Stimulated activated CD4-positive, alpha-beta T cell treated with anti-CD3 and anti-CD28 coated beads, Interleukin-2, amount 100 ng/mL, for 24 hours (primary cell): ENCODE measurements around the gene HAUS1.
"Not testable (repeated sequence)": the region's sequence is repeated elsewhere in the genome, so short reads cannot be mapped to it uniquely, and the experiment has no call there.

Experiments used
- DNase-seq, 2 donors: peaks; one replicate each; pipeline ENCODE4 v3.0.0-alpha.2; 2020

The HAUS1 gene

GRCh38 chr18:46095532-46095931 lies 8.7 kb upstream of the HAUS1 start:
- DNase-seq = no peak

GRCh38 chr18:46096651-46097300 lies 7.4 kb upstream of the HAUS1 start:
- no peak for DNase-seq

GRCh38 chr18:46097431-46097800 lies 6.8 kb upstream of the HAUS1 start:
- DNase-seq = peak in 1 of 2 donors; percentile 29

GRCh38 chr18:46097801-46098615 lies 6.2 kb upstream of the HAUS1 start, which contains the start of gene ATP5F1A:
ATP5F1A (minus strand) TSS chr18:46098296; CDS start chr18:46098231, 65 bp downstream.
- peak; percentile 88 for DNase-seq

DNA sequence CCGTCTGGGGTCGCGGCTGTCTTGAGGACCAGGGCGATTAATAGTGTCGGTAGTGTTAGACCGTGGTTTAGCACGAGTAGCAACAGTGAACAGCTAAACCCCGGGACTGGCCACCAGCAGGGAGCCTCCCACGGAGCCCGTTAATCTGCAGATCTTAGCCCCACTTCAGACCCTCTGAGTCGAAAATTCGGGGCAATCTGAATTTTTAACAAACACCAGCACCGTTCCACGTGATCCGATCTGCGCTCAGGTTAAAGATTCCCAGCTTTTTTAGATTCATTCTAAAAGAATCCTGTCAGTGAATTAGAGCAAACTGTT lies 5.6 kb upstream of the HAUS1 start:
- DNase-seq = no peak

DNA sequence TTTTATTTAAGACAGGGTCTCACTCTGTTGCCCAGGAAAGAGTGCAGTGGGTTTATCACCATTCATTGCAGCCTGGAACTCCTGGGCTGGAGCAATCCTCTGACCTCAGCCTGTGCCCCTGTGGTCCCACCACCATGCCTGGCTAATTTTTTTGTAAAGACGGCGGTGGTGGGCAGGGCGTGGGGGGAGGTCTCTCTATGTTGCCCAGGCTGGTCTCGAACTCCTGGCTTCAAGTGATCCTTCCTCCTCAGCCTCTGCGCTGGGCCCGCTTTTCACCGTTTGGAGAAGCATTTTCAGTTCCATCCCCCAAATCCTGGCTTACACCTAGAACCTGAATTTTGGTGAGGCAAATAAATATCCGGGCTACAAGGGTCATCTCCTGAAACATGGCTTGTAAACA lies 4.7 kb upstream of the HAUS1 start:
- no peak for DNase-seq

DNA sequence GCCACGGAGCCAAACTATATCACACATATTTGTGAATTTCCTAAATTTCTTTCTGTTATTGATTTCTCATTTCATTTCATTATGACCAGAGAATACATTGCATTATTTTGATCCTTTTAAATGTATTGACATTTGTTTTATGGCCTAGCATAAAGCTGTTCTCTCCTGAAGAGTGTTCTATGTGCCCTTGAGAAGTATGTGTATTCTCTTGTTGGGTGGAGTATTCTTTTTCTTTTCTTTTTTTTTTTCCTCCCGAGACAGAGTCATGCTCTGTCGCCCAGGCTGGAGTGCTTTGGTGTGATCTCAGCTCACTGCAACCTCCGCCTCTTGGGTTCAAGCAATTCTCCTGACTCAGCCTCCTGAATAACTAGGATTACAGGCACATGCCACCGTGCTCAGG lies 5.2 kb downstream of the HAUS1 start:
- no peak for DNase-seq

GRCh38 chr18:46110406-46110805 lies 6.2 kb downstream of the HAUS1 start:
- no peak for DNase-seq

DNA sequence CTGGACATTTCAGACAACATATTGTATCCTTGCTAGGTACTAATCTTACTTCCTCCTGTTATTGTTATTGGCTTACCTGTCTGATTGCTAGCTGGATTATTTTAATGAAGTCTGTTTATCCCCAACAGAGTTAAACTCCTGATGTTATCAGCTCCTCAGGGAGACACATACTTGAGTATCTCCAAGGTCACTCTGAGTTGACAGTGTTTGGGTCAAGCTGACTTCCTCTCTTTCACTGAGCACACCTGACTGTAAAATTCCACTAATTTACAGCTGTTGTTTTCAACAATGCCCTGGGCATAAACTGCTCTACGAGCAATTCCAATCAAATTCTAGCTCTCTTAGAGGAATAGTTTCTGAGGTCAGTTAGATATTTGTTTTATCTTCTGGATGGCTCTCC lies 9.6 kb downstream of the HAUS1 start:
- DNase-seq = no peak

DNA sequence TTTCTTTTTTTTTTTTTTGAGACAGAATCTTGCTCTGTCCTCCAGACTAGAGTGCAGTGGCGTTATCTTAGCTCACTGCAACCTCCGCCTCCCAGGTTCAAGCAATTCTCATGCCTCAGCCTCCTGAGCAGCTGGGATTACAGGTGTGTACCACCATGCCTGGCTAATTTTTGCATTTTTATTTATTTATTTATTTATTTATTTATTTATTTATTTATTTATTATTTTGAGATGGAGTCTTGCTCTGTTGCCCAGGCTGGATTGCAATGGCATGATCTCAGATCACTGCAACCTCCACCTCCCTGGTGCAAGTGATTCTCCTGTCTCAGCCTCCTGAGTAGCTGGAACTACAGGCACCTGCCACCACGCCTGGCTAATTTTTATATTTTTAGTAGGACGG lies 22.4 kb downstream of the HAUS1 start:
- DNase-seq = not testable (repeated sequence)

GRCh38 chr18:46130061-46130460 lies 25.9 kb downstream of the HAUS1 start:
- DNase-seq = no peak

DNA sequence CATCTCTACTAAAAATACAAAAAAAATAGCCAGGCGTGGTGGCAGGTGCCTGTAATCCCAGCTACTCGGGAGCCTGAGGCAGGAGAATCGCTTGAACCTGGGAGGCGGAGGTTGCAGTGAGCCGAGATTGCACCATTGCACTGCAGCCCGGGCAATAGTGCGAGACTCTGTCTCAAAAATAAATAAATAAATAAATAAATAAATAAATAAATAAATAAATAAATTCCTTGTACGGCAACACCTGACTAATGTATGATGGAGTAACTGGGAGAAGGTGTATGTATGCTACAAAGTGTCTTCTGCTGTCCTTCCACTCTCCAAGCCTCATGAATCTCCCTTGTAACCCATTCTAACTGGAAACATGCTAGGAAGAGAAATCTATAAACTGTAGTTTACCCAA lies 26.4 kb downstream of the HAUS1 start:
- DNase-seq = not testable (repeated sequence)

- no peak for DNase-seq
Observed at GRCh38 chr18:46133534-46133933, 29.3 kb downstream of the HAUS1 start.

DNA sequence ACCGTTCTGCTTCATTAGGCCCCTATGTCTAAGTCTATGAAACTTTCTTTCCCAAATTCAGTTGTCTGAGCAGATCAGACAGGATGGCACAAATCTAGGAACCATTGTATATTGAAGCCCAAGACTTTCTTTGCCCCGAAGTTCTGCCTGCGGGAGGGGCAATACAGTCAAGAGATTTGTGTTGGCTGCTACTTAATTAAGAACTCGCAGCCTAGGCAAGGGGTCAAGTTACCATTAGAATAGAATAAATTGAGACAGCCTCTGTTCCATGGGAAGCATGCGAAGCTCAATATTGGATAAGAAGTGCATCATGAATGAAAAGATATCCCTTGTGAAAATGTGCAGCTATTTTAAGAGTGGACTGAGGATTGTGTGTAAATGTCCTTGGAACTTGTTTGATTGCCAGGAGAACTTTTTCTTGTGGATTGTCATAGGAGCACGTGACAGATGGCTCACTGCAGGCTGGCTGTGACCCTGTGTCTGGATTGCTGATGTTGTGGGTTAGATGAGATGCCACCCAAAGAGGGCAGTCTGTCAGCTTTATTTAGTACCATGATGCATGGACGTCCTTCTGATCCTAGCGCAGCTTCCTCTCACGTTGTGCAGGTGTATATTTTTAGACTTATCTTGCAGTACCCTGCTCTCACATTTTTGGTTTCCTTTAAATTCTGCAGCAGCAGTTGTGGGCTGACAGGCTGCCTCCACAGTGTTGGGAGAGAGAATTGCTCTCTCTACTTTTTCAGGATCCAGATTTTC lies 30.9 kb downstream of the HAUS1 start:
- no peak for DNase-seq

DNA sequence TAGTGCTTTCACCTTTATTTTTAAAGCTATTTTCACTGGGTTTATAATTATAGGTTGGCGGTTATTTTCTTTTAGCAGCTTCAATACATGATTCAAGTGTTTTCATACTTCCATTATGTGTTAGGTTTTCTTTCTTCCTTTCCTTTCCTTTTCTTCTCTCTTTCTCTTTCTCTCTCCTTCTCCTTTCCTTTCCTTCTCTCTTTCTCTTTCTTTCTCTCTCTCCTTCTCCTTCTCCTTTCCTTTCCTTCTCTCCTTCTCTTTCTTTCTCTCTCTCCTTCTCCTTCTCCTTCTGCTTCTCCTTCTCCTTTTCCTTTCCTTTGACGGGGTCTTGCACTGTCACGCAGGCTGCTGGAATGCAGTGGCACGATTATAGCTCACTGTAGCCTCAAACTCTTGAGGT lies 36.0 kb downstream of the HAUS1 start:
- no peak for DNase-seq

- DNase-seq = no peak
Observed at GRCh38 chr18:46141199-46141598, 37.0 kb downstream of the HAUS1 start.

DNA sequence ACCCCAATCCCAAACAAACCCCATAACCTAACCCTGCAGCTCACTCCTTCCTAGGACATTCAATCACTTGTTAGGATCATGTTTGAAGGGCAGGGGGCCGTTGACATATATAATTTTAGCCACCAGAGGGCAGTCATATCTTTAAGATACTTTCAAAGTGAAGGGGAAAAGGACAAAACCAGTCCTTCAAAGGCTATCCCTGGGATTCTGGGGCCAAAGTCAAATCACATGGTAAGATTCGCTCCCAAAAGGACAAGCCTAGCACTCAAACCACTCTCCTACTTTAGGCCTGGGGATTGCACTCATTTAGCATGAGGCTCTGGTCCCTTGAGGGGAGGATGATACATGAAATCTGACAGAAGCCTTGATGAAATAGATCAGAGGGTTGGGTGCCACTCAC lies 44.6 kb downstream of the HAUS1 start:
- peak; percentile 33 to 64 for DNase-seq

- no peak for DNase-seq
Observed at GRCh38 chr18:46152436-46152807, 48.2 kb downstream of the HAUS1 start.

DNA sequence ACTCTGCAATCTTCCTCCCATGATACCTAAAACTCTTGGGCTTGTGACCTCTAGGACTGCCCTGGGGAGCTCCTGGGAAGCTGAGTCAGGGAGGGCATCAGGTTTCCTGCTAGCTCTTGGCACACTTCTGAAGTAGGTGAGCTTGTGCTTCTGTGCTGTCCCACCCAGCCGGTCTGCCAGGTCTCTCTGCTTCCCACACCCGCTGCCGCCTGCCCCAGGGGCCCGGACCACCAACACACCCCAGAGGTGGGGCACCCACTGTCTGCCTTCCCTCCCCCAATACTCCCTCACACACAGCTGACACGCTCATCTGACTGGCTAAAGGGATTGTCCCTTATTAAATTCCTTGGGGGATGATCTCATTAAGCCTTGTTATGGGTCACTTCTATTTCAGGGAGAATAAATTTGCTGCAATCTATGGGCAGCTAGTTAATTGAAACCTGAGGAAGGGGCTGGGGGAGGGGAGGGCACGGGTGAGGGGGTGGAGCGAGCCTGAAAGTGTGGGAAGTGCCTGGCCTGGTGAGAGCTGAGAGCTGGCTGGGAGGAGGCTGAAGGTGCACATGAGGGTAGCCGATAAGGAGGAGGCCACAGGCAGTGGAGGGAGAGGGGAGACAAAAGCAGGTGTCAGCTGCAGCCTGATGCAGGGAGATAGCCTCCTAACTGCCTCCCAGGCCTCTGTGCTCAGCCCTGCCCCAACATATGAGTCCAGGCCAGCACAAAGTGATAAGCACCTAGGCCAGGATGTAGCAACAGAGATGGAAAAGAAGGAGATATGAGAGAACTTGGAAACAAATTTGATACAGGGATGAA lies 48.8 kb downstream of the HAUS1 start:
- no peak for DNase-seq

DNA sequence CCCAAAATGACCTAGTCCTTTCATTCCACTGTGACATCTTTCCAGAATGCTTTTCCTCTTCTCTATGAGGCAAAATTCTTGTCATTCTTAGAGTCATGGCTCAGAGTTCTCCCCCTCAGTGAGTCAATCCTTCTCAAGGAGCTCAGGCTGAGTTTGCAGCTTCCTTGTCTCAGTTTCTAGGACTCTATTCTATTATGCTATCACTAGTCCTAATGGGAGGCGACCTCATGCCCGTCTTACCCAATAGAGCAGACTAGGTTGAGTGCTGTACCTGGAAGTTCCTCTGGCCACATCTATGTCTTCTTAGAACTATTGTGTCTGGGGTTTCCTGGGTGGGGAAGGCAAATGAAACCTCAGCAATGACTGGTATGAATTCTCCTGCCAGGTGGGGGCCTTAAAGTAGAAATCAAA lies 51.5 kb downstream of the HAUS1 start:
- peak in 1 of 2 donors; percentile 18 for DNase-seq

GRCh38 chr18:46156124-46156745 lies 52.0 kb downstream of the HAUS1 start:
- peak in 1 of 2 donors; percentile 19 for DNase-seq

DNA sequence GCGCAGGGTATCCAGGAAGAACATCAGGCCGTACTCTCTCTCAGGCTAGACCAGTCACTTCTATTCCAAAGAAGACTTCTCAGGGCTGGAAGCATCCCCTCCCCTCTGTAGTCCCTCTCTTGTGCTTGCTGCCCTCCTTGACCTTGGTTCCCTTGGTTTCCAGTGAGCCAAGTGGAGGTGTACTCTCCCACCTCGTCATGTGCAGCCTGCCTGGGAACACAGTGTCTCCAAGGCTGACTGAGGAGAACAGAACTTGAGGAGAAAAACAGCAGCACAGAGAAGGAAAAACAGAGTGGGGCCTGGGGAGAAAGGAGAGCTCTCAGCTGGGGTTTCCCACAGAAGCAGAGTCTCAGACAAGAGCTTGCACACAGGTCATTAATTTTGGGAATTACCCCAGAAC lies 52.7 kb downstream of the HAUS1 start:
- no peak for DNase-seq

DNA sequence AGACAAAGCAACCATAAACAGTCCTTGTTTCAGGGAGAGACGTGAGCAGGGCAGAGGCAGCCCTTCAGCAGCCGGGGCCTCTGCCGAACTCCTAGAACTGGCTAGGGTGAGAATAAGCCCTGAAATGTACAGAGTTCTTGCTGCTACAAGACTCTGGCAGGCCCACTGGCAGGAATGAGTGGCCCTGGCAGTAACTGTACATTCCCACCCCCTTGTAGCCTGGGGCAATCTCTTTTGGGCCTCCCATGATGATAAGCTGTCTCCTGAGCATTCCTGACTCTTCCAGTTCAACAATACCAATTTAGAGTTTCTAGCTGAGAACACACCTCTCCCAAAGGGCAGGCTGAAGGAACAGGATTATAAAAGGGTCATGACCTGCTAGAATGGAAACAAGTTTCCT lies 54.3 kb downstream of the HAUS1 start:
- no peak for DNase-seq
